HG02571 (cell line): ENCODE results near the gene ZBTB4.

Experiments
- ATAC-seq: cut with Tn5 transposase; IDR thresholded peaks from one replicate; pipeline ENCODE4 v1.9.1; 2021; ENCODE audit warnings: mild to moderate bottlenecking, moderate library complexity; ENCODE audit not compliant: unreplicated experiment

Gene ZBTB4

DNA sequence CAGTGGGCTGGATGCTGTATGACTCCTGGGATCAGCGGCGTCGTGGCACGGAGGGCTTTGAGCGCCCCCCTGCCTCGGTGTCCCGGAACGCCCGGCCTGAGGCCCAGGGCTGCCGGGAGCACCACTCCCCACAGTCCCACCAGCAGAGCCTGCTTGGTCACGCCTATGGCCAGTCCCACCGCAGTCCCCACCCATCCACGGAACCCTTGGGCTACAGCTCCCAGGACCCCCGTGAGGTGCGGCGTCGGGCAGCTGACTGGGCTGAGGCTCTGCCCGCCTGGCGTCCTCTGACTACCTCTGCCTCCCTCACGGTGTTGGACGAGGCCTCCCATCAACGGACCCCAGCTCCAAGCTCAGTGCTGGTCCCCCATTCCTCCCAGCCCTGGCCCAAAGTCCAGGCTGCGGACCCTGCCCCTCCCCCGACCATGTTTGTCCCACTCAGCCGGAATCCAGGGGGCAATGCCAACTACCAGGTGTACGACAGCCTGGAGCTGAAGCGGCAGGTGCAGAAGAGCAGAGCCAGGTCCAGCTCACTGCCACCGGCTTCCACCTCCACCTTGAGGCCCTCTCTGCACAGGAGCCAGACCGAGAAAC is 52.4 kb downstream of the ZBTB4 start:
- ATAC-seq, result no peak

DNA sequence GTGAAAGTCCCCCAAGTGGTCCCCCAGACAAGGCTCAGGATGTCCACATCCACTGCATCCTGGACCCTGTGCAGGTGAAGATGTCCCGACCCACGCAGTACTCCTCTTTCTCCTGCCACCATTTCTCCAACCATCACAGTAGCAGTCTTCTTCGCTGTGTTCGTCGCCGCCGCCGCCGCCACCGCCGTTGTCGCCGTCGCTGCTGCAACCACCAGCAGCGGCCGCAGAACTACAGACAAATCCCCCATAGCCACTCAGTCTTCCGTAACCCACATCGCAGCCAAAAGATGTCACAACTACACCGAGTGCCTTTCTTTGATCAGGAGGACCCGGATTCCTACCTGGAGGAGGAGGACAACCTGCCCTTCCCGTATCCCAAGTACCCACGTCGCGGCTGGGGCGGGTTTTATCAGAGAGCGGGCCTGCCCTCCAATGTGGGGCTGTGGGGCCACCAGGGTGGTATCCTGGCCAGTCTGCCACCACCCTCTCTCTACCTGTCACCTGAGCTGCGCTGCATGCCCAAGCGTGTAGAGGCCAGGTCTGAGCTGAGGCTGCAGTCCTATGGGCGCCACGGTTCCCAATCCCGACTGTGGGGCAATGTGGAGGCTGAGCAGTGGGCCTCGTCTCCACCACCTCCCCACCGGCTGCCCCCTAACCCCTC is 53.1 kb downstream of the ZBTB4 start:
- ATAC-seq, result no peak

DNA sequence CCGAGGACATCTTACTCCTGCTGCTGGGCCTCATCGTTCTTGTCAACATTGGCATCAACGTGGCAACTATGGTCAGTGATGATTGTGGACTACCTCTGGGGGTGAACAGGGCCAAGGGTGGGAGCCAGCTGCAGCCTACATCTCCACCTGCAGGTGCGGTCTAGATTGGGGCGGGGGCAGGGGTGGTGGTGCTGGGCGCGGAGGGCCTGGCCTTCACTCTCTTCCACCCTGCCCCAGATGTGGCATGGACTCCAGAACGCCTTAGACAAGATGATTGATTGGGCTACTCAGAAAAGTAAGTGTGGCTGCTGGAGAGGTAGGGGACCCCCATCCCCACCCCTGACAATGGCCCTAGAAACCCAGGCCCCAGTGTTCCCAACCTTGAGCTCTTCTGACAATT is 53.7 kb downstream of the ZBTB4 start:
- ATAC-seq, result no peak

DNA sequence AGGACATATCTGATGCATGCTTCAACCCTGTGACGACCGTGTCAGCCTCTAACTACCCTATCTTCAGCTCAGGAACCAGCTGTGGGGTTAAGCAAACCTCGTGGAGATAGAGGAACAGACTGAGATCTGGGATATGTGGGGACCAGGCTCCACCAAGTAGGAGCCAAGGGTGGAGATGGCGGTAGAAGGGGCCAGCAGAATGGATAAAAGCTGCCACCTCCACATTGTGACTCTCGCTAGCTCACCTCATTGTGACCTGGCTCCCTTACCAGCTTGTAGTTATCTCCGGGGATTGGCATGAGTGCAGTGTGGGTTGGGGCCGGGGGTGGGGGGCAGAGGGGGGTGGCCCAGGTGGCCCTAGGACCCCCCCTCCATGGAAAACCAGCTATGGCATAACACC is 54.1 kb downstream of the ZBTB4 start, which contains the start of gene SPEM2:
TSS of gene SPEM2 (plus strand) at position 301 of the 400 bp plus-strand sequence. CDS start at position 374, 73 bp downstream.
- ATAC-seq, result no peak

DNA sequence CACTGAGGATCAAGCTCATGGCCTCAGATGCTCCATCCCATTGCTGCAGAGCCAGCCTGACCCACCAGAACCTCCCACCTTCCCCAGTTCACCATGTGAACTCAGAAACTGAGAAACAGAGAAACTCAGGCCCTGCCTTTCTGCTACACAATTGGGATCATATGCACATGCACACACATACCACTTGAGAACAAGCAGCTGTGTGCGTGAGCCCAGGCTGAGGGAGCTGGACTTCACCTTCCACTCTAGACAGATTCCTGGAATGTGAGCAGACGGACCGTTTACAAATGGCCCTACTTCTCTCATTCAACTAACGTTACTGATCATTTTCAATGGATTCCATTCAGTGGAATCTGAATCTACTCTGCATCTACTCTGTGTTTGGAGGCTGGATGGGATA is 55.8 kb downstream of the ZBTB4 start:
- no peak for ATAC-seq

DNA sequence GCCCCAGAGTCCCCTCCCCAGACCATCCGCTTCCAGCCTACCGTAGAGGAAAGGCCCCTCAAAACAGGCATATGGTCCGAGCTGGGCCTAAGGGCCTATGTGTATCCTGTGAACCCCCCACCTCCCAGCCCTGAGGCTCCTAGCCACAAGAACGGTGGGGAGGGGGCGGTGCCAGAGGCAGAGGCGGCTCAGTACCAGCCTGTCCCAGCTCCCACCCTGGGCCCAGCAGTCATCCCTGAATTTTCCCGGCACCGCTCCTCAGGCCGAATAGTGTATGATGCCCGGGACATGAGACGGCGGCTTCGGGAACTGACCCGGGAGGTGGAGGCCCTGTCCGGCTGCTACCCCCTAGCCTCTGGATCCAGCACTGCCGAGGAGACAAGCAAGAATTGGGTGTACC is 58.2 kb downstream of the ZBTB4 start:
- no peak for ATAC-seq

DNA sequence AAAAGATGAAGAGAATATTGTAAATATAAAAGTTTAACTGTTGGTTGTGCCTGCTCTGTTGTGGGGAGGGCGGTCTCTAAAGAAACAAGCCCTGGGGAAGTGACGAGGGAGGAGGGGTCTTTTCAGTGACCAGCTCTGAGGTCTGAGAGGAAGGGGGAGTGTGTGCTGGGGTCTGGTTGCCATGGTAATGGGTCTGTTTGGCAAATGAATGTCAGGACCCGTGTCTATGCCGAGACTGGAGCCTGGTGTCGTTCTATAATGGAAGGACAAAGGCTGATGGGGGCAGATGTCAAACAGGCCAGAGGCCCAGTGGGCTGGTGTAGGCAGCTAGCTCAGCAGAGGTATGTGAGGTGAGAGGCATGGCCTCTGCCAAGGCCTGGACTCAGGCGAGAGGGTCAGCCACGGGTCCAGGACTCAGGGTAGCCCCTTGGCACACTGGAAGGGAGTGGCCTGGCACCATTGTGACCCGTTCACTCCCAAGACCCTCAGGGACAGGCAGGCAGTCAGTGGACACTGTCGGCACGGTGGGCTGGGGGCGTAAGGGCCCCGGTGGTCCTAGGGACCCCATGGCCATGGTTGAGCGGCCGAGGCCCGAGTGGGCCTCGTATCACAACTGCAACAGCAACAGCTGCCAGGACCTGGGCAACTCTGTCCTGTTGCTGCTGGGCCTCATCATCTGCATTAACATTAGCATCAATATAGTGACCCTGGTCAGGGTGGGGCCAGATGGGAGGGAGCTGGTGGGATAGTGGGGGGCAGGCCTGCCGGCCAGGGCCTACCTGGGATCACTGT is 59.4 kb downstream of the ZBTB4 start, which contains the start of gene SPEM1:
TSS of gene SPEM1 (plus strand) at position 506 of the 792 bp plus-strand sequence. CDS start at position 567, 61 bp downstream.
- ATAC-seq, result no peak

DNA sequence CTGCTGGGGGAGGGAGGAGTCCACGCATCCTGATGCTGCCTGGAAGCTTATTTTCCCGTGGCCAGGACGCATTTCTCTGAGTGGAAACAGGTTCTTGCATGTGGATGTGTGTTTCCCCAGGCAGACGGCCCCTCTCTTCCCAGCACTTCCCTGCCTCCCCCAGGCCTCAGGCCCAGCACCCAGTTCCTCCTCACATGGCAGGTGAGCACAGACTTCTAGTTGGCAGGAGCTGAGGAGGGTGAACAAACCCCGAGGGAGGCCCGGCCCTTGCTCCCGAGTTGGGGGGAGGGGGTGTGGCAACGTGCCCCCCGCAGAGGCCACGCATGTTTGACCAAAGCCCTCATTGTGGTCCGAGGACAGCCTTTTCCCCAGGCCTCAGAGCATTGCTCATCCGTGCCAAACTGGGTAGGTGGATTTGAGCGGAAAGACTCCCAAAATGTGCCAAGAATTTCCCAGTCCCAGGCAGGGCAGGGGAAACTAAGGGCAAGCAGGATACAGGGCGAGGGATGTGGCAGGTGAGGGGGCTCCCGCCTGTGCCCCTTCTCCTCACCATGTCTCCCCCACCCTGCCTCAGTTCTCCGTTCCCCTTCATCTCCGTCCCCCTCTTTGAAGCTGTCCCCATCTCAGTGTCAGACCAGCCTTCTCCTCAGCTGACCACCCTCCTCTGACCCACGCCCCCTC is 60.8 kb downstream of the ZBTB4 start:
- ATAC-seq, result no peak

DNA sequence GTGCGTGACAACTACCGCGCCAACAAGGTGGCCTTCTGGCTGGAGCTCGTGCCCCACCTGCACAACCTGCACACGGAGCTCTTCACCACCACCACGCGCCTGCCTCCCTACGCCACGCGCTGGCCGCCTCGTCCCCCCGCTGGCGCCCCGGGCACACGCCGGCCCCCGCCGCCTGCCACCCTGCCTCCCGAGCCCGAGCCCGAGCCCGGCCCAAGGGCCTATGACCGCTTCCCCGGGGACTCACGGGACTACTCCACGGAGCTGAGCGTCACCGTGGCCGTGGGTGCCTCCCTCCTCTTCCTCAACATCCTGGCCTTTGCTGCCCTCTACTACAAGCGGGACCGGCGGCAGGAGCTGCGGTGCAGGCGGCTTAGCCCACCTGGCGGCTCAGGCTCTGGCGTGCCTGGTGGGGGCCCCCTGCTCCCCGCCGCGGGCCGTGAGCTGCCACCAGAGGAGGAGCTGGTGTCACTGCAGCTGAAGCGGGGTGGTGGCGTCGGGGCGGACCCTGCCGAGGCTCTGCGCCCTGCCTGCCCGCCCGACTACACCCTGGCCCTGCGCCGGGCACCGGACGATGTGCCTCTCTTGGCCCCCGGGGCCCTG is 62.3 kb downstream of the ZBTB4 start:
- ATAC-seq, result no peak

DNA sequence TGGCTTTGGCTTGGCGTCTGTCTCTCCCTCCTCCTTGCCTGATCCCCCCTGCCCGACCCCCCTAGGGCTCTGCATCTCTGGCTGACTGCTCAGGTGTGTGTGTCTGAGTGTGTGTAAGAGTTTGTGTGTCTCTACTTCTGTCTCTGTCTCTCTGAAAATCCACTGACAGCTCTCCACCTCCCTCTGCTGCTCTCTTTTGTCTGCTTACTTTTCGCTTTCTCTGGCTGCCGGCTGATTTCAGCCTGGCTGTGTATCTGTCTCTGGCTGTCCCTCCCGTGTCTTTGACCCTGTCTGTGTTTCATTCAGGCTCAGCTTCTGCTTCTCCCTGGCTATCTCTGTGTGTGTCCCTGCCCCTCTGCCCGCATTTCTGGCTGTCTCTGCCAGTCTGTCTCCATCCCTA is 63.1 kb downstream of the ZBTB4 start:
- ATAC-seq, result no peak

DNA sequence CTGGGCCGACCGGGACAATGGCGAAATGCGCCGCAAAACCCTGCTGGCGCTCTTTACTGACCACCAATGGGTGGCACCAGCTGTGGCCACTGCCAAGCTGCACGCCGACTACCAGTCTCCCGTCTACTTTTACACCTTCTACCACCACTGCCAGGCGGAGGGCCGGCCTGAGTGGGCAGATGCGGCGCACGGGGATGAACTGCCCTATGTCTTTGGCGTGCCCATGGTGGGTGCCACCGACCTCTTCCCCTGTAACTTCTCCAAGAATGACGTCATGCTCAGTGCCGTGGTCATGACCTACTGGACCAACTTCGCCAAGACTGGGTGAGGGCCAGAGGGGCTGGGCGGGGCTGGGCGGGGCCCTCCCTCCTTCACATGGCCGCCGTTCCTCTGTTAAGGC is 63.6 kb downstream of the ZBTB4 start:
- no peak for ATAC-seq

DNA sequence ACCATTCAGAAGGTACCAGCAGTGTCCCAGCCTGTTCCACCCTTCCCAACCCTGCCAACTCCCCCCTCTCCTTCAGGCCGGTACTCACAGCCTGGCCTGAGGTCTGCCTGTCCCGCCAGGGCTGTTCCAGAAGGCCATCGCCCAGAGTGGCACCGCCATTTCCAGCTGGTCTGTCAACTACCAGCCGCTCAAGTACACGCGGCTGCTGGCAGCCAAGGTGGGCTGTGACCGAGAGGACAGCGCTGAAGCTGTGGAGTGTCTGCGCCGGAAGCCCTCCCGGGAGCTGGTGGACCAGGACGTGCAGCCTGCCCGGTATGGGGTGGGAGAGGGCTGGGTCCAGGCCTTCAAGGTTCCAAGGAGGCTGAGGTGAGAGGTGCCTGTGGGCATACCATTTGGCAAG is 64.6 kb downstream of the ZBTB4 start:
- no peak for ATAC-seq

DNA sequence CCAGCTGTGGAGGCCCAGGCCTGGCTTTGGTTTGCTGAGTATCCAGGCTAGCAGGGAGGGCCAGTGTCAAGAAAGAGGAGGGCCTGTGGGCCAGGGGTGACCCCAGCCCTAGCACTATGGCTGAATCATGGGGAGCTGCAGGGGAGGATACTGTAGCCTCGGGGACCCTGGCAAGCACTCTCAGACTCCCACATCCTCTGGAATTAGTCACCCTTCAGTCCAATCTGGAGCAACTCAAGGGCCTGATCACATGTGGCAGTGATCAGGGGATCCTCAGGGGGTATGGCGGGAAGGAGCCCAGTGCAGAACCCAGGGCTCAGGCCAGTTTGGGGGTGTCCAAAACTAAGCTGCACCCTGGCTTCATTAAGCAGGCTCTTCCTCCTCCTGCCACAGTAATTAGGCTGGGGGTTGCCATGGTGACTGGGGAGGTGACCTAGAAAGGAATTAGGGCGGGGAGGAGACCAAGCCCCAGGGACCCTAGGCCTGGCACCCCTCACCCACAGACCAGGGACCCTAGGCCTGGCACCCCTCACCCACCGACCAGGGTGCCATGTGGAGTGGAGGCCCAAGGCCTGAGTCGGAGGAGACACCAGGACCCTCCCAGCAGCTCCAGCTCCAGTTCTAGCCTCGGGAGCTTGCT is 66.0 kb downstream of the ZBTB4 start:
- no peak for ATAC-seq

DNA sequence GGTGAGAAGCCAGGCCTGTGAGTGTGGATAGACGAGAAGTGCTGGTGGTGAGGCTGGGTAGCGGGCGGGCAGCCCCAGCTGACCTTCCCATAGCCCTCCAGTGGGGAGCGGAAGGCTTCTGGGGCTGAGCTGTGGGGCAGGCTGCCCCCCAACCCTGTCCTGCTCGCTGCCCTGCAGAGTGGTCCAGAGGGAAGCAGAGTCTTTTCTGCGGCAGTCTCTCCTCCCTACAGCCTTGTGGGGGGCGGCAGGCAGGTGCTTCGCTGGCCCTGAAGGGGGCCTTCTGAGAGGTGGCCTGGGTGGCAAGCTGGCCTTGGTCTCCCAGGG is 68.0 kb downstream of the ZBTB4 start:
- ATAC-seq, result no peak

DNA sequence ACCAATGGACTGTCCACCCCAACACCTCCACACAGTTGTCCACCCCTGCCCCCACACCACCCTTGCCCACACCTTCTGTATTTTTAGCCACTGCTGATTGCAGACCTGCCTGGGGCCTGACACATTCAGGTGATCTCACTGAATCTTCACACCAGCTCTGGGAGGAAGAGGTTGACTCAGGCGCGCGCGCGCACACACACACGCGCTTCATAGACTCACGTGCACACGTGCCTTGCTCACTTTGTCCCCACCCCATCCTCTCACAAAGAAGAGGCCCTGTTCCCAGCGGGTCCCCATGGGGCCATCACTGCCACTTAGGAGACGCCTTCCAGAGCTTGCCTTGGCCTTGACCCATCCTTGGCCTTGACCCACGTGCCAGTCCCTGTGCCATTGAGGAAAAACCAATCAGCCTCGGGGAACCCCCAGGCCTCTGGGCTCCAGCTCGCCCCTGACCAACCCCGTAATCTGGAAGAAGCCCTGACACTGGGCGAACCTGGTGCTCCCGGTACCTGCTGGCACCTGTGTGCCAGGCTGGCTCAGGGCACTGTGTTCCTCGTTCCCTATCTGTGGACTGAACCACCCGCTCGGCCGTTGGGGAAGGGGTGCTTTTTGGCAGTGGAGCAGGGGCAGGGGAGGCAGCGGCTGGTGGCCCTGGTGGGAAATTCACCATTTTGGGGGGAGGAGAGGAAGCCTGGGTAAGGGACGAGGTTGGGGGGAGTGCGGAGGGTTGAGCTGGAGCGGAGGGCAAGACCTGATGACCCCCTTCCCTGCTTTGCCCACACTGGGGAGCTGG is 68.6 kb downstream of the ZBTB4 start:
- no peak for ATAC-seq

DNA sequence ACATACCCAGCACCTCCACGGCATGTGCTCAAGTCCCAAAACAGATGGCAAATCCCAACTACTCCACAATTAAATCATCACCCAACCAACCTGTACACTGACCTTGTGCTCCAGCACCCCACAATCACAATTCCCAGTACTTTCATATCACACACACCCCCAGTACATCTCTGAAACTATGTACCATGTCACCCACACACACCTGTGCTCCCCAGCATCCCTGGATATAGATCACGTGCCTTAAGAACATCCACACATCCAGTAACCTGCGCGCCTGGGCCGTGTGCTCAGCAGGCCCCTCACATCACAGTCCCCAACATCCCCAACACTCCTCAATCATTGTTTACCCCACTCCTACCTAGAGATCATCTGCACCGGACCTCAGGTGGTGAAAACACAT is 69.7 kb downstream of the ZBTB4 start:
- ATAC-seq, result no peak
